NCI-H2227 treated with DMSO at 0.1 percent for 48 hours (cell line): ENCODE results near the gene MAMDC4.
"Not testable (repeated sequence)": the region's sequence is repeated elsewhere in the genome, so short reads cannot be mapped to it uniquely, and the experiment has no call there.

Experiments used
- DNase-seq: peaks from one replicate; lab custom pipeline; 2025; lab: John Stamatoyannopoulos, UW

MAMDC4 gene

DNA sequence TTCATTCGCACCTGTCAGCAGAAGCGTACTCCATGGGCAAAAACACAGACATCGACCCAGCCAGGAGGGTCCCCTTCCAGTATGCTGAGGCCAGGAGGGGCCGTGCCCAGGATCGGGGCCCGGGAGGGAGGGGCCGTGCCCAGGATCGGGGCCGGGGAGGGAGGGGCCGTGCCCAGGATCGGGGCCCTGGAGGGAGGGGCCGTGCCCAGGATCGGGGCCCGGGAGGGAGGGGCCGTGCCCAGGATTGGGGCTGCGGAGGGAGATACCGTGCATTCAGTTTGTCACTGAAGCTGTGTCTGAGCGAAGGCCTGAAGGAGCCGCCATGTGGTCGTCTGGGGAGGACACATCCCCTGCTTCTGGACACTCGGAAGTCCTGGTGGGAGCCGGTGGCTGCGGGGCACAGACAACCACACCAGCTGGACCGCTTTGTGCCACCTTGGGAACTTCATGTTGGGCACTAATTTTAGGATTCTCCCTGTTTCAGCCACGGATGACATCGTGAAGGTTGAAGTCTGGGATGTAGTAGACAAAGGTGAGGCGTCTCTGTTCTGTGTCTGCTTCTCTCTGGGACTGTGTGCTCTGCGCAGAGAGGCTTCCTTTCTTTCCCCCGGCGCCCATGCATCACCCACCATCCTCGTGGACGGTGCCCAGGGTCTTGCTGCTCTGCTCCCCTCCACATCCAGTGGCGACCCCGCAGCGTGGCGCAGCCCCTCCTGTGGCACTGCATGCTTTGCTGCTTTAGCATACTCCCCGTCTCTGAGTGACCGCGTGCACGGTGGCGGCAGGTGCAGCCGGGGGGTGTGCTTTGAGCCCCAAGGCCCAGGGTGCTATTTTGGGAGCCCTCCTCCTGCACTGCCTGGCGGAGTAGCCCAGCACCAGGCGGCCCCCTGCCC is 26.6 kb upstream of the MAMDC4 start:
- DNase-seq, result no peak

DNA sequence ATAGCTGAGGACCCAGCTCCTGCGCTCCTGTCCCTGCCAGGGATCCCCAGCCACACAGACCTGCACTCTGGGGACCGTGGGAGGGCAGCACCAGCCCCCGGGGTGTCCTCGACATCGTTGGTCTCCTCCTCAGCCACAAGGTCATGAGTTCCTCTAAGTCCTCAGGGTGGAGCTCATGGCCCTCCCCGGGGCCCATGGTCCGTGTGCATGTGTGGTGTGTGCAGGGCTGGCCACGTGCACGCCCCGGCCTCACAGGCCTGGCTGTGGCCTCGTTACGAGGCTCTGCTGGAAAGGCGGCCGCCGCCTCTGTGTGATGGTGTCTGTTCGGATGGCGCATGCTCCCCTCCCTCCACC is 26.0 kb upstream of the MAMDC4 start:
- no peak for DNase-seq

DNA sequence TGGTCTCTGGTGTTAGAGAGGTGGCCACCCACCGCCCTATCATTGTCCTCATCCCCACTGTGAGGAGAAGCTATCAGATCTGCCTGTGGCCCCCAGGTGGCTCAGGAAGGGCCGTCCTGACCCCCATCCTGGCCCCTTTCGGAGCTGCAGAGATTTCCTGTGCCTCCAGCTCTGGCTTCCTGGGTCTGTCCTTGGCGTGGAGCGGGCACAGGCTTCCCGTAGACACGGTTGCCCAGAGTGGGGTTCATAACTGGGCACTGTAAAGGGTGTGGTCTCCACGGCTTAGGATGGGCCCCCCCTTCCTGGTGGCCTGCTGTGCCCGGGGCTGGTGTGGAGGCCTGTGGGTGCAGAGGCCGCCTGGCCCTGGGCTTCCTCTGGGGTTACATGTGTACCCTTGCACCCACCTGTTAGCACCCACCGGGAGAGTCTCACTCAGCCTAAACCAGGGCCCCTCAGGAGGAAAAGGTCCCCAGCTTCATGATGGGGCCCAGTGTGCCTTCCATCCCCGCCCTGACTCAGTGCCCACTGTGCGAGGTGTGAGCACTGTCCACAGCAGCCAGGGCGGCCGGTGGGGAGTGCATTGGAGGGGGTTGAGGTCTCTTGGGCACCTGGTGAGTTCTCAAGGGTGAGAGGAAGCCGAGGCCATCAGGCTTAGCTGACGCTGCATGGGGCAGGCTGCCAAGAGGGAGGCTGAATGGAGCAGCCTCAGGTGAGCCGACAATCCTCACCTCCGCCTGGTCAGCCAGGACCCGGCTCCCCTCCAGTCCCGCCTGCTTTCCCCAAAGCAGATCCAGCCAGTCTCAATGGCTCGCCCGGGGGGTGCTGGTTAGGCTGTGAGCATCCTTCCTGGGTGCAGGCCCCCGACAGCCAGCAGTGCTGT is 25.2 kb upstream of the MAMDC4 start:
- no peak for DNase-seq

DNA sequence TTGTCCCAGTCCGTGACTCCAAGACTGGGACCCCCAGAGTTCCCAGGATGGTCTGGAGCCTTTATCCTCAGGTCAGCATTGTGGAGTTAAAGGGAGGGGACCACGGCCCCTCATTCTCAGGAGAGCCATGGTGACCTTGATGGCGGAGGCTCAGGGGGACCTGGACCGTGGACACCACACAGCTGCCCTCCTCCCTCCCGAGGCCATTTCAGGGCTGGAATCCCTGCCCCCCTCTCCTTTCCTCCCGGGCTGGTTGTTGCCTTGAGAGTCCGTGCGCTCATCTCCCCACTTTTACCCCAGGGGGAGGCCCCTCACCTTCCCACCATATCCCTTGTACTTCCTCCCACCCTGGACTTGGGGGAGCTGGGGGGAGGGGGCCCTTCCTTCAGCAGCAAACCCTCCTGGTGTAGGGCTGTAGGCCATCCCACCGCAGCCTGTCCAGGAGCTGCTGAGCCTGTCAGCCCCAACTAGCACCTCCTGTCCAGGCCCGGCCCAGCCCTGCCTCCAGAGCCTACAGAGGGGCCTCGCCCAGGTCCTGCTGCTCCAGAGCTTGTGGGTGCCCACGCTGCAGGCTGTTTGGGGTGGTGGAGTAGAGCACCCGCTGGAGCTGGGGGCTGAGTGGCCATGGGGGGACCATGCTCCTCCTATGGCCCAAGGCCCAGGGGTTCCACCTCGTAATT is 24.2 kb upstream of the MAMDC4 start:
- DNase-seq, result no peak

DNA sequence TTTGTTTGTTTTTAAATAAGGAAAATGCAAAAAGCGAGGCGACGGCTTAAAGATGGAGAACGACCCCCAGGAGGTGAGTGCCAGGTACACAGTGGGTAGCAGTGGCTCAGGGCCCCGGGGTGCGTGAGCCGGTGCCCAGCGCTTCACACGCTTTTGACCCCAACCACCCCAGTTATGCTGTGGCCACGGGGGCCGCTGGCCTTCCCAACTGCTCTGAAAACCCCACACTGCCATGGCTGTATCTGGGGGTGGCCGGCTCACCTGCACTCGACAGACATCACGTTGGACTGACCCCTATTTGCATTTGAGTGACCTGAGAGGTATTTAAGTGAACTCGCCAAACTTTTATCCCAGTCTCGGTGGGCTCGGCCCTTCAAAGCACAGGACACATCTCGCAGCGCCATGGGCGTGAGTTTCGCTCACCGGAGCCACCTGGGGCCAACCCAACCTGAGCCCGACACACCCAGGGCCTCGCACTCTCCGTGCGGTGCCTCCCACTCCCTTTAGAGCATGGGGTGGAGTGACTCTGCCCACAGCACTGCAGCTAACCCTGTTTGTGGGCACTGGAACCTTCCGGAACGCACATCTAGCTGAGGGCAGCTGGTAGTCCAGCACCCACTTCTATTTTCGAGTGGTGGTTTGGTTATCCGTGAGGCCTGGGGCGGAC is 23.5 kb upstream of the MAMDC4 start:
- no peak for DNase-seq

DNA sequence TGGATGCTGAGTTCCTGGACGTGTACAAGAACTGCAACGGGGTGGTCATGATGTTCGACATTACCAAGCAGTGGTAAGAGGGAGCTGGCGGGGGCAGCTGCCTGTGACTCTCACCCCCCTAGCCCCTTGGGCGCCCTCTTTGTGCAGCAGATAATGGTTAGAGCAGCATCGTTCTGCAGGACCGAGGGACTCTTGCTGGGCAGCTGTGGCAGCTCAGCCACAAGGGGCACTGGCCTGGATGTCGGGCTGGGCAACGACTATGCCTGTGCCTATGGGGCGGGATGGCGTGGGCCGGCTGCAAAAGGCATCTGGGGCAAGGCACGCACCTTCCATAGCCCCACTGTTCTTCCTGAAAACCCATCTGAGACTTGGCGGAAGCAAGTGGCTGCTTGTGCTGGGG is 22.7 kb upstream of the MAMDC4 start:
- no peak for DNase-seq

DNA sequence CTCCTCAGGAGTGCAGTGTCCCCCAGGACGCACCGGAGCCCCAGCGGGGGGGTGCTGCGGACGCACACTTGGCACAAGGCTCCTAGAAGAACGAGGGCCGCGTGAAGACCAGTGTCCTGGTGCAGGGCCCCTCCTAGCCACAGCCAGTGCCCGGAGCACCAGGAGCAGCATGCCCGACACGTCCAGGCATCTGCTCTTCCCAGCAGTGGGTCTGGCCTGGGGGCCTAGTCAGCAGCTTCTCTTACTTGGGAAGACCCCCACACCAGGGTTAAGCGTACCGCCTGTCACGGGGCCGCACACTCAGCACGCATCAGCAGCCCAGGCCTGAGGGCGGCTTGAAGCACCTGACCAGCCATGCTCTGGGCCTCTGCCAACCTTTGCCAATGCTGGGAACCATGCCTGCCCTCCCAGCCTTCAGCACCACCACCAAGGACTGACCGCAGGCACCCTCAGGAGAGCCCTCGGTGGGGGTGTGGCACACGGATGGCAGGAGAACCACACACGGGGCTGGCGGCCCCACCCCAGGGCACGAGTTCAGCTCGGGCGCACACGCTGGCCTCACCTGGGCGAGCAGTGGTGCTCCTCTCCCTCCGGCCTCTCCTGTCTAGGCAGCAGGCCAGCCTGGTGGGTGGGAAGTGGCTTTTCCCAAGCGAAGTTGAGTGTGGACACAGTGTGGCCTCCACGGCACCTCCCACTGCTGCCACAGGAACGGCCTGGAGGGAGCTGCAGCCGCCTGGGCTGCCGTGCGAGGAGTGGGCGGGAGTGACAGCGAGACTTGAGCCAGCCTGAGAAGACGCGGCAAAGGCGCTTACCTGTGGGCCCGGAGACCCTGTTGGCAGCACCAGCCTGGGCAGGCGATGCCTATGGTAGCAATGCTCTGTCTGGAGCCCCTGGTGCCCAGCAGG is 21.9 kb upstream of the MAMDC4 start:
- DNase-seq, result no peak

DNA sequence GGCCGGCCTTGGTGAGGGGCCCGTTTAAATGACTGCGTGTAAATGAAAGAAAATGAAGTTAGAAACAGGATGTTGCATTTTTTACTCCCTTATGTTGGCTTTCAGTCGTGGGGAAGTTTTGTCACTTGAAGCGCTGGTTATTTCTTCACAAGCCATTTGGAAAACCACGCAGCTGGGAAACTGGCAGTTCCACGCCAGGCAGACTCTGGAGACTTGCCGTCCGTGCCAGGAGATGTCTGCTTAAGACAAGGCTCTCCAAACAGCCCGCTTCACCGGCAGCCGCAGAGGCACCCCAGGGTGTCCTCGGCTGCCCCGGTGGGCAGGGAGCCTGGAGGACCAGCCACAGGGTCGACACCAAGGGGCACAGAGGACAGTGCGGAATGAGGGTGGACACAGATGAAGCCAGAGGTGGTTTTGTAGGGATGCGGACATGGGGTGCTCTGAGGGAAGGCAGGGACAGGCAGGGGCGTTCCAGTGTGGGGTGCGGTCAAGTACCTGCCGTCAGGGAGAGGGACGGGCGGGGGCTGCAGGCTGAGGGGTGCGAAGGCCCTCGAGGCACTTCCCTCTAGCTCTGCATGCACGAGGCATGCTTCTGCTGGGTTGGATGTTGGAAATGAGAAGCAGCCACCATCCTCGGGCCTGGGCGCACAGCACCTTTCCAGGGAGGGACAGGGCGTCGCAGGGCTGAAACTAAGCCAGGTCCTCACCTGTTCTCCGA is 21.0 kb upstream of the MAMDC4 start:
- no peak for DNase-seq

DNA sequence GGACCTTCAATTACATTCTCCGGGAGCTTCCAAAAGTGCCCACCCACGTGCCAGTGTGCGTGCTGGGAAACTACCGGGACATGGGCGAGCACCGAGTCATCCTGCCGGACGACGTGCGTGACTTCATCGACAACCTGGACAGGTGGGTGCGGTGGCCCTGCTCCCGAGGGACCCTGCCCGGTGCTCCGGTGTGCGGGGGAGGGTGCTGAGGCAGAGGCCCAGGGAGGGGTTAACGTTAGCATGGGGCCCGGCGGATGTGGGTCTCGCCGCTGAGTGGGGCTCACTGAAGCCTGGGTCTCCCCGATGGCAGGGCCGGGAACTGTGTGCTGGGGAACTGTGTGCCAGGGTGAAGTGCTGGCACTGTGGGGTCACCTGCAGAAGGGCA is 20.4 kb upstream of the MAMDC4 start:
- DNase-seq, result no peak

DNA sequence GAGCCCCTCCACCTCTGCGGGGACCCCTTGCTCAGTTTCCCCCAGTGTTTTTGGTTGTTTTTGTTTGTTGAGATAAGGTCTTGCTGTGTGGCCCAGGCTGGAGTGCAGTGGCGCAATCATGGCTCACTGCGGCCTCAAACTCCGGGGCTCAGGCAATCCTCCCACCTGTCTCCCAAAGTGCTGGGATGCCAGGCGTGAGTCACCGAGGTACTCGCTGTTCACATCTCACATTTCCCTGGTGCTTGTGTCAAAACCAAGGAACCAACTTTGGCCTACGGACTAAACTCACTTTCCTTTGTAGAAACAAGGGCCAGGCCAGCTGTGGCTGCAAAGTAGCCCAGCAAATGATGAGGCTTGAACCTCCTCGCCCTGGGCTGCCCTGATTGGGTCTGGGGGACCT is 19.6 kb upstream of the MAMDC4 start:
- DNase-seq, result no peak

DNA sequence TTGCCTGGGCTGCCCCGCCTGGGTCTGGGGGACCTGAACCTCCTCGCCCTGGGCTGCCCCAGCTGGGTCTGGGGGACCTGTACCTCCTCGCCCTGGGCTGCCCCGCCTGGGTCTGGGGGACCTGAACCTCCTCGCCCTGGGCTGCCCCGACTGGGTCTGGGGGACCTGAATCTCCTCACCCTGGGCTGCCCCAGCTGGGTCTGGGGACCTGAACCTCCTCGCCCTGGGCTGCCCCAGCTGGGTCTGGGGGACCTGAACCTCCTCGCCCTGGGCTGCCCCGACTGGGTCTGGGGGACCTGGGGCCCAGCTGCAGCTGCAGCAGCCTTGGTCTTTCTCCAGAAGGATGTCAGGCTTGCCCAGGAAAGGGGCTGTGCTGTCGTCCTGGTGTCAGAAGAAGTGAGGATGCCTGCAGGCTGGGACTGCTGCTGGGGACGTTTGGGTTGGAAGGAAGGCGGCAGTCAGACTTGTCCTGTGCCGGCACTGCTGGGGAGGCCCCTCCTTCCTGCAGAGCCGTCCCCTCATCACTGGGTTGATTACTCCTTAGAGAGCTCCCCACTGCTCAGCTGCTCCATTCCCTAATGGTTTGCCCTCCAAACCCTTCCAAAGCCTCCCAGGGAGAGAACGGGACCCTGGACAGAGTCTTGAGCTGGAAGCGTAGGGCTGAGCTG is 18.6 kb upstream of the MAMDC4 start:
- not testable (repeated sequence) for DNase-seq

DNA sequence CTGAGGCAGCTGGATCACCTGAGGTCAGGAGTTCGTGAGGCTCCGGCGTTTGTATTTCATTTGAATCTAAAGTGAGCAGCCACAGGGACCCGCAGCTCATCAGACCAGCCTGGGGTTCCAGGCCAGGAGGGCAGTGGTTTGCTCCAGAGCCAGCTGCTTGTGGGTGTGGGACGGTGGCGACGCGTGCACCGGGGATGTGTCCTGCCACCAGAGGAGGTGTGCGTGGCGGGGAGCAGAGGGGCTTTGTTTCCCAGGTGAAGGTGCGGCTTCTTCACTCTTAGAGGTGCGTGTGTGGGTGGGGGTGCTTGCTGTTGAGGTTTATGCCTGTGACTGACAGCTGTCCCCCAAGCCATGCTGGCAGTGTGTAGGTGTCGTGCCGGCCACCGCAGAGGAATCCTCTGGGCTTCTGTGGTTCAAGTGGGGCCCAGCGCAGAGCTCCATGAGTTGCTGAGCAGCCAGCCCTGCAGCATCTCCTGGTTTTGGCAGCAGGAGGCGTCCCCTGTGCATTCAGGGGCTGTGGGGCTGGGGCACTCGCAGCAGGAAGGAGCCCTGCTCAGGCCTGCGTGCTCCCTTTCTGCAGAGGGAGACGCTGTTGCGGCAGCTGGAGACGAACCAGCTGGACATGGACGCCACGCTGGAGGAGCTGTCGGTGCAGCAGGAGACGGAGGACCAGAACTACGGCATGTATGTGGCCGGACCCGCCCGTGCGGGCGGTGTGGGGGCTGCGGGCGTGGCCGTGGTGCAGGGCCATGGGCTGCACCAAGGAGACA is 16.8 kb upstream of the MAMDC4 start:
- DNase-seq, result no peak

DNA sequence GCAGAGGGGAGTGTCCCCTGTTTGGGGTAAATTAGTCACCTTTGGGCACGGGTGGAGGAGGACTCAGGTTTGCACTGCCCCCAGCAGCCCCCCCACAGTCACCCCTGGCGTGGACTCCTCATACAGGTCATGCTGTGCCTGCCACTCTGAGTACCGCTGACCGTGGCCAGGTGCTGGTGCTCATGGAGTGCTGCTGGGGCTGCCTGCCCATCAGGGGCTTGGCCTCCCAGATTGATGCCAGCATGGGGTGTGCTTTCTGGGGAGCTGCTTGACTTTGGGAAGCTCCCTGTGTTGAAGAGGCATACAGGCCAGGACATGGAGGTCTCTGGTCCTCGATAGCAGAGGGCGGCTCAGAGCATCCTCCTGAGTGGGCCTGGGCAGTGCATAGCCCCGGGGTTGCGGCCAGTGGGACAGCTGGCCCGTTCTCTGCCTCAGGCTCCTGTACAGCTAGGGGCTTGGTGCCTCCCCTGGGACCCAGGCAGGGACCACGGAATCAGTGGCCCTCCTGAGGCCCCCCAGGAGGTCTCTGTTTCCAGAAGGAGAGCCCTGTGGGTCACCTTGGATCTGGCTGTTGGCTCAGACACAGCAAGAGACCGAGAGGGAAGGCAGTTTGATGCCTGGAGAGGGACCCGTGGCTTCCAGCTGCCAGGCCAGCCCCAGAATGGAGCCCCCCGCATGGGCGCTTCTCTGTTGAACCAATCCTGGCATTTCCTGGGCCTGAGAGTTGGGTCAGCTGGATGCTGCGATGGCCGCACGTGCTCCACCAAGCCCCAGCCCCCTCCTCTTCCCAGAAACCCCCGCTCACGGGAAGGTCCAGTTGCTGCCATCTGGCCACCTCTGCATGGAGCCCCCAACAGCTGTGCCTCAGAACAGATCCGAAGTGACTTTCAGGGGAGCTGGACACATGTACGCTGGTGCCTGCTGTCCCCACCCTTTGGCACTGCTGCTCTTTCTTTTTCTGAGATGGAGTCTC is 15.9 kb upstream of the MAMDC4 start:
- DNase-seq, result no peak

DNA sequence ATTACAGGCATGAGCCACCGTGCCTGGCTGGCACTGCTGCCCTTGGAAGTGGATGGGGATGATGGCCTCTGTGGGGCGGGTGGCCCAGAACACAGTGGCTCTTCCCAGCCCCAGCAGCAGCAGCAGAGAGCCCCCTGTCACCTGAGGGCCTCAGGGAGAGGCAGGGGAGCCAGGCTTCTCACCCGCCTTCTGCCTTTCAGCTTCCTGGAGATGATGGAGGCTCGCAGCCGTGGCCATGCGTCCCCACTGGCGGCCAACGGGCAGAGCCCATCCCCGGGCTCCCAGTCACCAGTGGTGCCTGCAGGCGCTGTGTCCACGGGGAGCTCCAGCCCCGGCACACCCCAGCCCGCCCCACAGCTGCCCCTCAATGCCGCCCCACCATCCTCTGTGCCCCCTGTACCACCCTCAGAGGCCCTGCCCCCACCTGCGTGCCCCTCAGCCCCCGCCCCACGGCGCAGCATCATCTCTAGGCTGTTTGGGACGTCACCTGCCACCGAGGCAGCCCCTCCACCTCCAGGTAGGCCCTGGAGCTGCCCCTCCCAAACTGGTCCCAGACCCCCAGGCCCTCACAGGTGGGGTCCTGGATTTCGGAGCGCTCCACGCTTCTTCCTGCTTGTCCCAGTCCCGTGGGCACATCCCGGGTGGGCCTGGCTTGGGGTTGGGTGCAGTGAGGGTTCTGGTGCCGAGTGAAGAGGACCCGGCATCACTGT is 14.8 kb upstream of the MAMDC4 start:
- no peak for DNase-seq

DNA sequence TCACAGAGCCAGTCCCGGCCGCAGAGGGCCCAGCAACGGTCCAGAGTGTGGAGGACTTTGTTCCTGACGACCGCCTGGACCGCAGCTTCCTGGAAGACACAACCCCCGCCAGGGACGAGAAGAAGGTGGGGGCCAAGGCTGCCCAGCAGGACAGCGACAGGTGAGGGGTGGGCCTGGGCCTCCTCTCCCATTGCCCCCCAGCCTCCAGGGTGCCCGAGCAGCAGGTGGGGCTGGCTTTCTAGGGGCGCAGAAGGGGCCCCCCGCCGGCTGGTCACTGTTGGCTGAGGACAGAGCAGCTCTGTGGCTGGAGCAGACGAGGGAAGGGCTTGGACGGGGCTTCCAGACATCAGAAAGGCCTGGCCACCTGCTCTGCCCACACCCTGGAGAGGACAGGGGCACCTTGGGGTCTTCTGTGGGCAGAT is 14.3 kb upstream of the MAMDC4 start:
- DNase-seq, result not testable (repeated sequence)

DNA sequence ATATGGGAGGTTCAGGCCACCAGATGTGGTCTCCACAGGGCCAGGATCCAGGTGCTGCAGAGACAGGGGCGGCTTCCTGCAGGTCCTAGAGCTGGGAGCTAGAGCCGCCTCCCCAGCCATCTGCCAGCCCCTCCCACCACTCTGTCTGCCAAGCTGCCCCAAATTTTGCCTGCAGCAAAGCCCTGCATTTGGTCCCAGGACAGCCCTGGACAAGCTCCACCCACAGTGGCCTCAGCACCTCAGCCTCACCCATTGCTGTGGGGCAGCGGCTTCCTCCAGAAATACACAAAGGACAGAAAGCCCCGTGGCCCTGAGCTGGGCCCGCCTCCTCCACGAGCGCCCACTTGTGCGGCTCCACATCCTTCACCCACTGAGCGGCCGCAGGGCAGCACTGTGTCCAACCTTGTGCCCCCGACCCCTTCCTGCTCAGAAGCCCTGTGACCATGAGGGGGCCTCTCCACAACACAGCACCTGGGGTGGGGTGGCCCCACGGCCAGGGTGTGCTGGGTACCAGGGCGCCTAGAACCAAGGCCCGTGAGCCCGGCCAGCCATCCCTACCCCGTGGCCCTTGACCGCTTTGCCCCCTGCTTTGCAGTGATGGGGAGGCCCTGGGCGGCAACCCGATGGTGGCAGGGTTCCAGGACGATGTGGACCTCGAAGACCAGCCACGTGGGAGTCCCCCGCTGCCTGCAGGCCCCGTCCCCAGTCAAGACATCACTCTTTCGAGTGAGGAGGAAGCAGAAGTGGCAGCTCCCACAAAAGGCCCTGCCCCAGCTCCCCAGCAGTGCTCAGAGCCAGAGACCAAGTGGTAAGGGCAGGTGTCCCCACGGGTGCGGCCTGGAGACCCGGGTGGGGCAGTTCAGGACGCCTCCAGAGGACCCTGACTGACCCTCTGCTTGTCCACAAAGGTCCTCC is 13.6 kb upstream of the MAMDC4 start:
- DNase-seq, result no peak
